OCI-LY7 (cell line): ENCODE results near the gene MS4A6E. TPM values are rescaled to one million over a fixed set of nuclear protein-coding genes. Genes with fewer than 3 reads are reported as not detected.

Experiments
- BruUV-seq: library from RNA; stranded (reverse); fragments of 400-500 nt; replicated peaks from 2 replicates; lab custom pipeline; 2021; lab: Mats Ljungman, UMichigan
- CTCF ChIA-PET: fragments of 300-600 bp; sonication (Branson Sonifier 250); formaldehyde crosslinking; loops from one replicate; lab custom pipeline; 2022; ENCODE audit warnings: antibody characterized with exemption; ENCODE audit not compliant: unreplicated experiment; lab: Charles Lee
- POLR2A ChIA-PET: fragments of 300-600 bp; sonication (Branson Sonifier 250); formaldehyde crosslinking; loops from one replicate; lab custom pipeline; 2022; ENCODE audit warnings: antibody characterized with exemption; lab: Charles Lee
- DNase-seq: peaks from one replicate; pipeline ENCODE4 v3.0.0-alpha.2; 2015; ENCODE audit warnings: low spot score
- H2AFZ ChIP-seq: fragments of 200-600 bp; sonication (generic), shearing (Covaris generic); 2 replicates; pipeline ENCODE4 v1.6.1; 2014; ENCODE audit warnings: mild to moderate bottlenecking, antibody characterized with exemption, low read length, moderate library complexity
- H3K27ac ChIP-seq: fragments of 200-600 bp; sonication (generic); 2 replicates; pipeline ENCODE4 v1.5.1; 2014; ENCODE audit warnings: mixed run types, low read depth, mild to moderate bottlenecking, moderate library complexity, low read length, inconsistent platforms; ENCODE audit not compliant: poor library complexity, severe bottlenecking
- H3K36me3 ChIP-seq: fragments of 200-600 bp; sonication (generic); 2 replicates; pipeline ENCODE4 v1.6.1; 2014; ENCODE audit warnings: mild to moderate bottlenecking, antibody characterized with exemption, low read length, moderate library complexity, mixed read lengths; ENCODE audit not compliant: insufficient read depth
- H3K4me1 ChIP-seq: fragments of 200-600 bp; sonication (generic); 2 replicates; pipeline ENCODE4 v1.5.1; 2014; ENCODE audit warnings: mild to moderate bottlenecking, low read length; ENCODE audit not compliant: insufficient read depth, poor library complexity, severe bottlenecking
- H3K4me2 ChIP-seq: fragments of 200-600 bp; sonication (generic); 2 replicates; pipeline ENCODE4 v1.6.1; 2014; ENCODE audit warnings: mild to moderate bottlenecking, low read length
- H3K4me3 ChIP-seq: fragments of 200-600 bp; sonication (generic); 2 replicates; pipeline ENCODE4 v1.5.1; 2014; ENCODE audit warnings: mild to moderate bottlenecking, low read depth, low read length; ENCODE audit not compliant: poor library complexity, severe bottlenecking
- H3K79me2 ChIP-seq: fragments of 200-600 bp; sonication (generic); 2 replicates; pipeline ENCODE4 v1.6.1; 2016; ENCODE audit warnings: low read depth, mild to moderate bottlenecking, low read length, moderate library complexity, mixed read lengths; ENCODE audit not compliant: insufficient read depth
- H3K9me2 ChIP-seq: fragments of 200-600 bp; sonication (generic); 2 replicates; pipeline ENCODE4 v1.6.1; 2016; ENCODE audit warnings: mild to moderate bottlenecking, low read length, mixed read lengths; ENCODE audit not compliant: insufficient read depth
- H3K9me3 ChIP-seq: fragments of 200-600 bp; sonication (generic); 2 replicates; pipeline ENCODE4 v1.6.1; 2014; ENCODE audit warnings: mild to moderate bottlenecking, mixed run types, low read length, mixed read lengths
- H4K20me1 ChIP-seq: fragments of 200-600 bp; sonication (generic); 2 replicates; pipeline ENCODE4 v1.6.1; 2014; ENCODE audit warnings: mild to moderate bottlenecking, antibody characterized with exemption, low read length, moderate library complexity, mixed read lengths; ENCODE audit not compliant: insufficient read depth
- EZH2phosphoT487 ChIP-seq: fragments of 200-600 bp; sonication (generic); IDR thresholded peaks from 2 replicates; pipeline ENCODE4 v1.6.1; 2018; ENCODE audit warnings: low read depth, borderline replicate concordance, mild to moderate bottlenecking, mixed run types, antibody characterized with exemption, low read length, moderate library complexity, mixed read lengths
- intact Hi-C: fragments of 100-400 bp; cut with micrococcal nuclease; formaldehyde crosslinking; loops from one replicate; pipeline ENCODE4 v1.10.0; 2022; ENCODE audit not compliant: unreplicated experiment
- total RNA-seq, 2 experiments: library from RNA; depleted of rRNA in 1 of 2; stranded (reverse); fragments of >200 nt in 1 of 2; shearing (Covaris generic) in 1 of 2; gene quantifications; 2 replicates each; pipeline ENCODE4 v1.2.3, GENCODE V29; 2014 to 2022
- TF ChIP-seq, protein P1 (sequence below): fragments of 200-600 bp; sonication (generic); conservative IDR thresholded peaks from 2 replicates; pipeline ENCODE4 v1.5.1; 2014; ENCODE audit warnings: mild to moderate bottlenecking, antibody characterized with exemption, low read length, moderate library complexity, mixed read lengths

MS4A6E gene
- total RNA-seq, 2 experiments from 2014 or later = not detected

DNA sequence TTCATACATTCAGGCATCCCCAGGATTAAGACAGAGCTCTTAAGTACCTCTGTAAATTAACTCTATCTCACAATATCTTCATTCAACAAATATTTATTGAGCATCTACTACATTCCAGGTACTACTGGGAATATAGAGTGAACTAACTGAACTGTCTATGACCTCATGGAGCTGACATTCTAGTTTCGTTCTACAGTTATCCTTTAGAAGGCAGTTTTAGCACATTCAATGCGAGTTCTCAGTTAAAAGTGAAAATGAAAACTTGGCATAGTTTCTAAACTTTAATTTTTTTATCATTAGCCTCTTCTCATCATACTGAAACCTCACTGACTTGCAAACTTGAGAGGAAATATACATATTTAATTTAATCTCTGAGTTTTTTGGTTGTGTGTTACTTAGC lies 10.7 kb upstream of the MS4A6E start:
- H3K27ac ChIP-seq = no peak overlapping the region

GRCh38 chr11:60318726-60319125 lies 8.3 kb upstream of the MS4A6E start:
- H2AFZ ChIP-seq = no peak overlapping the region
- intact Hi-C loops = loop anchor here (10.0 kb wide), 1 partner anchor 406 kb away; the partner anchor contains the start of gene MS4A18
- ChIA-PET POLR2A (no interaction called here), CTCF (no interaction called here)
- DNase-seq = no peak
- BruUV-seq = no TSS peak
- H3K36me3 ChIP-seq = no peaks in the 10 kb centered on the region
- no peak overlapping the region for H3K27ac ChIP-seq
- no peak overlapping the region for H3K4me3 ChIP-seq
- H3K9me2 ChIP-seq = no peaks in the 10 kb centered on the region
- no peaks in the 10 kb centered on the region for H3K4me1 ChIP-seq
- H3K9me3 ChIP-seq = peaks cover 6% of the 10 kb centered on the region; the same call in 1 of the 2 replicates
- TF ChIP-seq, protein P1, sequence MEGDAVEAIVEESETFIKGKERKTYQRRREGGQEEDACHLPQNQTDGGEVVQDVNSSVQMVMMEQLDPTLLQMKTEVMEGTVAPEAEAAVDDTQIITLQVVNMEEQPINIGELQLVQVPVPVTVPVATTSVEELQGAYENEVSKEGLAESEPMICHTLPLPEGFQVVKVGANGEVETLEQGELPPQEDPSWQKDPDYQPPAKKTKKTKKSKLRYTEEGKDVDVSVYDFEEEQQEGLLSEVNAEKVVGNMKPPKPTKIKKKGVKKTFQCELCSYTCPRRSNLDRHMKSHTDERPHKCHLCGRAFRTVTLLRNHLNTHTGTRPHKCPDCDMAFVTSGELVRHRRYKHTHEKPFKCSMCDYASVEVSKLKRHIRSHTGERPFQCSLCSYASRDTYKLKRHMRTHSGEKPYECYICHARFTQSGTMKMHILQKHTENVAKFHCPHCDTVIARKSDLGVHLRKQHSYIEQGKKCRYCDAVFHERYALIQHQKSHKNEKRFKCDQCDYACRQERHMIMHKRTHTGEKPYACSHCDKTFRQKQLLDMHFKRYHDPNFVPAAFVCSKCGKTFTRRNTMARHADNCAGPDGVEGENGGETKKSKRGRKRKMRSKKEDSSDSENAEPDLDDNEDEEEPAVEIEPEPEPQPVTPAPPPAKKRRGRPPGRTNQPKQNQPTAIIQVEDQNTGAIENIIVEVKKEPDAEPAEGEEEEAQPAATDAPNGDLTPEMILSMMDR = no peak
- TF ChIP-seq EZH2phosphoT487 = no peak
- no peak overlapping the region for H3K4me2 ChIP-seq
- H3K79me2 ChIP-seq = no peaks in the 10 kb centered on the region
- H4K20me1 ChIP-seq = no peaks in the 10 kb centered on the region

More for the DNA sequence above, 10.7 kb upstream of the MS4A6E start:
- ChIA-PET CTCF (no interaction called here), POLR2A (no interaction called here)
- no peak overlapping the region for H2AFZ ChIP-seq
- no peaks in the 10 kb centered on the region for H3K4me1 ChIP-seq
- no TSS peak for BruUV-seq
- no peak for DNase-seq
- no peaks in the 10 kb centered on the region for H3K36me3 ChIP-seq
- no peaks in the 10 kb centered on the region for H3K9me3 ChIP-seq
- H3K79me2 ChIP-seq = no peaks in the 10 kb centered on the region
- H3K9me2 ChIP-seq = no peaks in the 10 kb centered on the region
- no peak overlapping the region for H3K4me3 ChIP-seq
- TF ChIP-seq, protein P1 = no peak; the same call in 1 of the 2 replicates
- intact Hi-C loops = loop anchor here (10.0 kb wide), 1 partner anchor 408 kb away; the partner anchor contains the start of gene MS4A18
- no peak overlapping the region for H3K4me2 ChIP-seq
- no peaks in the 10 kb centered on the region for H4K20me1 ChIP-seq

DNA sequence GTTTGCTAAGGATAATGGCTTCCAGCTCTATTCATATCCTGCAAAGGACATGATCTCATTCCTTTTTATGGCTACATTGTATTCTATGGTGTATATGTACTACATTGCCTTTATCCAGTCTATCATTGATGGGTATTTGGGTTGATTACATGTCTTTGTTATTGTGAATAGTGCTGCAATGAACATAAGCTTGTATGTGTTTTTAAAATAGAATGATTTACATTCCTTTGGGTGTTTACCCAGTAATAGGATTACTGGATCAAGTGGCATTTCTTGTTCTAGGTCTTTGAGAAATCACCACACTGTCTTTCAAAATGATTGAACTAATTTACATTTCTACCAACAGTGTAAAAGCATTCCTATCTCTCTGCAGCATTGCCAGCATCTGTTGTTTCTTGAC lies 6.0 kb upstream of the MS4A6E start:
- TF ChIP-seq, protein P1 = no peak
- TF ChIP-seq EZH2phosphoT487 = no peak
- intact Hi-C loops = no loop called here
- Histone ChIP-seq H3K4me1 (no peaks in the 10 kb centered on the region), H3K9me3 (peaks cover 6% of the 10 kb centered on the region; the same call in 1 of the 2 replicates), H3K27ac (no peak overlapping the region), H3K79me2 (no peaks in the 10 kb centered on the region), H3K9me2 (no peaks in the 10 kb centered on the region), H2AFZ (no peak overlapping the region), H3K4me3 (no peak overlapping the region), H3K36me3 (no peaks in the 10 kb centered on the region), H3K4me2 (no peak overlapping the region), H4K20me1 (no peaks in the 10 kb centered on the region)
- POLR2A ChIA-PET = no interaction called here
- CTCF ChIA-PET = interaction anchor here (0.5 kb wide), 1 partner anchor 507 kb away, joined by 3 read pairs; no protein-coding TSS in a partner anchor
- BruUV-seq = no TSS peak
- no peak for DNase-seq
